HepG2 (cell line): ENCODE measurements around the gene MEA1. TPM values are rescaled to one million over a fixed set of nuclear protein-coding genes. Genes with fewer than 3 reads are reported as not detected.

Source experiments
- ATAC-seq: fragments of 200-7000 bp; cut with Tn5 transposase; 3 replicates; pipeline ENCODE4 v1.9.1; 2020; ENCODE audit warnings: mild to moderate bottlenecking, moderate library complexity
- BruUV-seq: library from RNA; stranded (reverse); fragments of 400-500 nt; replicated peaks from 2 replicates; lab custom pipeline; 2021; lab: Mats Ljungman, UMichigan
- CTCF ChIA-PET: fragments of 300-600 bp; formaldehyde crosslinking; extraction: SDS; loops from one replicate; lab custom pipeline; 2021; ENCODE audit warnings: low total read pairs, inconsistent platforms, low intra/inter-chr PET ratio; lab: Yijun Ruan, JAX
- POLR2A ChIA-PET: fragments of 350-600 bp; sonication (Branson Sonifier 250); formaldehyde crosslinking; loops from one replicate; lab custom pipeline; 2020; ENCODE audit warnings: antibody characterized with exemption, inconsistent platforms; lab: Yijun Ruan, JAX
- DNase-seq: peaks from one replicate; pipeline ENCODE4 v3.0.0-alpha.2; 2015; ENCODE audit warnings: low spot score
- FAIRE-seq: peaks from 3 replicates; lab custom pipeline; 2011; peaks lifted over from hg19 to GRCh38; lab: Jason Lieb, UNC
- H2AFZ ChIP-seq: one replicate; pipeline ENCODE4 v1.6.1; 2011; ENCODE audit warnings: low read length, inconsistent platforms
- H3K27ac ChIP-seq: fragments of 300-600 bp; 3 replicates; pipeline ENCODE4 v1.8.0; 2011; ENCODE audit warnings: mixed run types, mild to moderate bottlenecking, mixed read lengths, low read length, inconsistent platforms; ENCODE audit not compliant: insufficient read depth; ENCODE audit errors: extremely low read length
- H3K27me3 ChIP-seq, 2 experiments: fragments of 200-600 bp in 1 of 2; 2 replicates in 1 of 2; 3 replicates in 1 of 2; pipeline versions ENCODE4 v1.6.0 to v1.8.0; 2011; ENCODE audit warnings: low read length in 2 of 2, mild to moderate bottlenecking in 2 of 2, moderate library complexity in 2 of 2, inconsistent platforms in 1 of 2; ENCODE audit not compliant: insufficient read depth in 2 of 2, control insufficient read depth in 1 of 2
- H3K36me3 ChIP-seq, 2 experiments: fragments of 200-600 bp in 1 of 2; replicated peaks in 1 of 2; 2 replicates in 1 of 2; 3 replicates in 1 of 2; pipeline versions ENCODE4 v1.5.1 to v1.8.0; 2011; ENCODE audit warnings: low read length in 2 of 2, inconsistent platforms in 1 of 2; ENCODE audit not compliant: insufficient read depth in 2 of 2, control insufficient read depth in 1 of 2
- H3K4me1 ChIP-seq: 2 replicates; pipeline ENCODE4 v1.5.1; 2012; ENCODE audit warnings: low read length, inconsistent platforms; ENCODE audit not compliant: insufficient read depth
- H3K4me2 ChIP-seq: 2 replicates; pipeline ENCODE4 v1.6.0; 2011; ENCODE audit warnings: low read depth, low read length, inconsistent platforms
- H3K4me3 ChIP-seq, 3 experiments: fragments of 200-600 bp in 1 of 3; sonication (generic), shearing (Covaris generic) in 1 of 3; replicated peaks in 1 of 3; 2 replicates each; pipeline ENCODE4 v1.5.1; 2011 to 2016; ENCODE audit warnings: low read length in 3 of 3, inconsistent platforms in 2 of 3, low read depth in 2 of 3, mild to moderate bottlenecking in 2 of 3, control low read depth in 1 of 3, mixed read lengths in 1 of 3; ENCODE audit not compliant: insufficient read depth in 1 of 3
- H3K79me2 ChIP-seq: one replicate; pipeline ENCODE4 v1.6.1; 2011; ENCODE audit warnings: low read length, inconsistent platforms; ENCODE audit not compliant: insufficient read depth
- H3K9ac ChIP-seq: 2 replicates; pipeline ENCODE4 v1.6.0; 2011; ENCODE audit warnings: mild to moderate bottlenecking, low read depth, low read length, inconsistent platforms; ENCODE audit not compliant: insufficient read depth
- H3K9me3 ChIP-seq: 2 replicates; pipeline ENCODE4 v1.5.1; 2012; ENCODE audit warnings: mild to moderate bottlenecking, low read length
- H4K20me1 ChIP-seq: 2 replicates; pipeline ENCODE4 v1.6.0; 2011; ENCODE audit warnings: inconsistent platforms, mild to moderate bottlenecking, low read length, moderate library complexity; ENCODE audit not compliant: insufficient read depth
- ARHGAP35 ChIP-seq: sonication (generic); formaldehyde crosslinking; IDR thresholded peaks from 2 replicates; pipeline ENCODE4 v1.9.0; 2022; ENCODE audit warnings: mild to moderate bottlenecking, inconsistent platforms, moderate library complexity, missing genetic modification reagents, borderline replicate concordance
- IRF9 ChIP-seq: sonication (generic); formaldehyde crosslinking; IDR thresholded peaks from 2 replicates; pipeline ENCODE4 v1.8.0; 2022; ENCODE audit warnings: missing genetic modification reagents, mild to moderate bottlenecking, borderline replicate concordance
- MAFG ChIP-seq: sonication (generic); formaldehyde crosslinking; IDR thresholded peaks from 2 replicates; pipeline ENCODE4 v1.5.1; 2020; ENCODE audit warnings: mild to moderate bottlenecking, missing genetic modification reagents
- ZNF329 ChIP-seq: sonication (generic); formaldehyde crosslinking; IDR thresholded peaks from 2 replicates; pipeline ENCODE4 v1.9.0; 2021; ENCODE audit warnings: low read depth, mild to moderate bottlenecking, missing genetic modification reagents
- ZNF816 ChIP-seq: sonication (generic); formaldehyde crosslinking; IDR thresholded peaks from 2 replicates; pipeline ENCODE4 v1.8.0; 2022; ENCODE audit warnings: missing genetic modification reagents, mild to moderate bottlenecking, borderline replicate concordance
- ZSCAN9 ChIP-seq: IDR thresholded peaks from 2 replicates; pipeline ENCODE4 v1.6.1; 2016; ENCODE audit warnings: borderline replicate concordance
- WGBS: methylation state at CpG from one replicate; pipeline ENCODE4 v1.1.6; 2017; ENCODE audit warnings: low lambda C conversion rate; 5-methylcytosine and 5-hydroxymethylcytosine counted together
- in situ Hi-C: cut with HindIII; loops from 2 replicates; pipeline ENCODE4 v1.10.0; 2017; ENCODE audit warnings: low pct_unique_long_range_greater_than_20kb; ENCODE audit not compliant: extremely low pct_ligation_motif_present
- intact Hi-C: fragments of 100-400 bp; cut with micrococcal nuclease; formaldehyde crosslinking; loops from one replicate; pipeline ENCODE4 v1.10.0; 2022; ENCODE audit not compliant: unreplicated experiment
- polyA plus RNA-seq, 8 experiments: library from polyadenylated mRNA; depleted of rRNA in 3 of 8; stranded (reverse) in 7 of 8; unstranded in 1 of 8; fragments of >200 nt; fragmentation: Illumina TruSeq in 4 of 8; extraction: Trizol in 4 of 8; gene quantifications; 2 replicates each; pipeline versions ENCODE4 v1.2.1 to v1.2.3, GENCODE V29; 2011 to 2016; ENCODE audit warnings: low read depth in 4 of 8, missing spikeins in 1 of 8, mixed read lengths in 1 of 8; ENCODE audit not compliant: insufficient read depth in 1 of 8
- total RNA-seq, 5 experiments: library from RNA; depleted of rRNA; stranded (reverse); fragments of >200 nt; fragmentation: Illumina TruSeq; extraction: Trizol; gene quantifications; 2 replicates each; pipeline ENCODE4 v1.2.3, GENCODE V29; 2016; ENCODE audit warnings: low read depth in 1 of 5
- TF ChIP-seq, protein P1 (sequence below): sonication (generic); formaldehyde crosslinking; IDR thresholded peaks from 2 replicates; pipeline ENCODE4 v1.4.0; 2020; ENCODE audit warnings: mild to moderate bottlenecking, missing genetic modification reagents
- TF ChIP-seq, protein P2 (sequence below): sonication (generic); formaldehyde crosslinking; IDR thresholded peaks from 2 replicates; pipeline ENCODE4 v1.4.0; 2020; ENCODE audit warnings: missing genetic modification reagents

The MEA1 gene
- total and polyA plus RNA-seq, 2 of the 13 experiments (the other 11 are each of a cell fraction or from before 2014, with no cell fraction given): 75.6 to 86.2 TPM

GRCh38 chr6:42971746-42972327, 41.9 kb downstream of the MEA1 start:
- Histone ChIP-seq H3K4me3 (no peak overlapping the region), H3K4me1 (peaks cover 39% of the 10 kb centered on the region), H3K36me3 (no peaks in the 10 kb centered on the region), H3K9ac (no peak overlapping the region), H3K79me2 (no peaks in the 10 kb centered on the region), H2AFZ (no peak overlapping the region), H3K27me3 (no peaks in the 10 kb centered on the region), H3K27ac (peak overlapping the region; percentile 30), H4K20me1 (no peaks in the 10 kb centered on the region), H3K4me2 (no peak overlapping the region), H3K9me3 (no peaks in the 10 kb centered on the region)
- no peak for DNase-seq
- in situ Hi-C loops: no loop called here
- BruUV-seq: no TSS peak
- ATAC-seq: no peak
- ChIA-PET CTCF (no interaction called here), POLR2A (interaction anchor here (0.7 to 3.4 kb wide), 6 partner anchors 12 to 225 kb away, joined by 4 to 33 read pairs (median 8); partner anchors contain the start of genes CNPY3, CUL7 and PPP2R5D)
- FAIRE-seq: no peak
- 87% methylated on average over 3 of the region's 3 CpGs for WGBS
- intact Hi-C loops: loop anchor here (2.0 kb wide), 1 partner anchor 43 kb away; the partner anchor contains the start of gene CNPY3
- TF ChIP-seq, protein P1, sequence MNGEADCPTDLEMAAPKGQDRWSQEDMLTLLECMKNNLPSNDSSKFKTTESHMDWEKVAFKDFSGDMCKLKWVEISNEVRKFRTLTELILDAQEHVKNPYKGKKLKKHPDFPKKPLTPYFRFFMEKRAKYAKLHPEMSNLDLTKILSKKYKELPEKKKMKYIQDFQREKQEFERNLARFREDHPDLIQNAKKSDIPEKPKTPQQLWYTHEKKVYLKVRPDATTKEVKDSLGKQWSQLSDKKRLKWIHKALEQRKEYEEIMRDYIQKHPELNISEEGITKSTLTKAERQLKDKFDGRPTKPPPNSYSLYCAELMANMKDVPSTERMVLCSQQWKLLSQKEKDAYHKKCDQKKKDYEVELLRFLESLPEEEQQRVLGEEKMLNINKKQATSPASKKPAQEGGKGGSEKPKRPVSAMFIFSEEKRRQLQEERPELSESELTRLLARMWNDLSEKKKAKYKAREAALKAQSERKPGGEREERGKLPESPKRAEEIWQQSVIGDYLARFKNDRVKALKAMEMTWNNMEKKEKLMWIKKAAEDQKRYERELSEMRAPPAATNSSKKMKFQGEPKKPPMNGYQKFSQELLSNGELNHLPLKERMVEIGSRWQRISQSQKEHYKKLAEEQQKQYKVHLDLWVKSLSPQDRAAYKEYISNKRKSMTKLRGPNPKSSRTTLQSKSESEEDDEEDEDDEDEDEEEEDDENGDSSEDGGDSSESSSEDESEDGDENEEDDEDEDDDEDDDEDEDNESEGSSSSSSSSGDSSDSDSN (CRISPR knock-in tag): 0 out of 2 replicates have a peak, but pooled peaks have one; percentile 41
- no peak for TF ChIP-seq ZNF816 (CRISPR knock-in tag)

DNA sequence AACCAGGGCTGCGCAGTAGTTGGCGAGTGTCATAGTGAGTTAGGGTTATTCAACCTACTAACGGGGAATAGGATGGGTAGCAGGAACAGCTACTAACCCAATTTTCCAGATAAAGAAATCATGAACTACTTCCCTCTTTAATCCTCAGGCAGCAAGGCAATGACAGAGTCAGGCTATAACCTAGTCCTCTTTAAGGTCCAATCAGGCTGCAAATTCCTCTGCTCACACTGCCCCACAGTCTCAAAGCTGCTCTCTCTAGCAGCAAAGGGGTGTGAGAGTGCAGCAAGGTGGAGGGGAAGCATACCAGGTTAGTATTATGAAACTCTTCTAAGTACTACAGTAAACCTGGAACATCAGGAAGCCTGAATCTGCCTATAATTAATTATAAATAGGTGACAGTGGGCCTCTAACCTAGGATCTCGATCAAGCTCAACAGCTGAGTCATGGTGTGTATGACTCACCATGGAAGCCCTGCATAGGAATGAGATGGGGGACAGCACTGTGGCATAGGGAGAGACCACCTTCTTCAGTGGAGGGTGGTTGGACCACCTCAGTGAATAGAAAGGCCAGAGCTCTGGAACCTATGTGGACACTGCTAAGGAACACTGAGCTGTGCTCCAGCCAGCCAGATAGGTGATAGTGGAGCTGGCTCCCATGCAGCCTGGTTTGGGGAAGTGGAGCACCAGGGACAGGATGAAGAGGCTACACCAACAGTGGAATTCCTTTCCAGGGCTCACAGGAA, 42.7 kb downstream of the MEA1 start:
- Histone ChIP-seq H3K4me3 (no peak overlapping the region), H3K4me2 (no peak overlapping the region), H3K9me3 (no peaks in the 10 kb centered on the region), H3K9ac (no peak overlapping the region), H3K4me1 (peaks cover 39% of the 10 kb centered on the region), H3K36me3 (no peaks in the 10 kb centered on the region), H3K27ac (peak overlapping the region; percentile 30), H2AFZ (no peak overlapping the region), H3K27me3 (no peaks in the 10 kb centered on the region), H4K20me1 (no peaks in the 10 kb centered on the region), H3K79me2 (no peaks in the 10 kb centered on the region)
- in situ Hi-C loops (no loop called here), intact Hi-C loops (loop anchor here (2.0 kb wide), 1 partner anchor 42 kb away; the partner anchor contains the start of gene CNPY3)
- no TSS peak for BruUV-seq
- peak; percentile 39 for ATAC-seq
- 70% methylated on average over 4 of the region's 4 CpGs for WGBS
- CTCF ChIA-PET: no interaction called here
- peak; percentile 32 for DNase-seq
- POLR2A ChIA-PET: interaction anchor here (0.6 to 3.4 kb wide), 10 partner anchors 8 to 89 kb away, joined by 3 to 38 read pairs (median 8); partner anchors contain the start of genes CNPY3, CUL7, KLHDC3 and MEA1
- FAIRE-seq: no peak
- TF ChIP-seq, protein P2, sequence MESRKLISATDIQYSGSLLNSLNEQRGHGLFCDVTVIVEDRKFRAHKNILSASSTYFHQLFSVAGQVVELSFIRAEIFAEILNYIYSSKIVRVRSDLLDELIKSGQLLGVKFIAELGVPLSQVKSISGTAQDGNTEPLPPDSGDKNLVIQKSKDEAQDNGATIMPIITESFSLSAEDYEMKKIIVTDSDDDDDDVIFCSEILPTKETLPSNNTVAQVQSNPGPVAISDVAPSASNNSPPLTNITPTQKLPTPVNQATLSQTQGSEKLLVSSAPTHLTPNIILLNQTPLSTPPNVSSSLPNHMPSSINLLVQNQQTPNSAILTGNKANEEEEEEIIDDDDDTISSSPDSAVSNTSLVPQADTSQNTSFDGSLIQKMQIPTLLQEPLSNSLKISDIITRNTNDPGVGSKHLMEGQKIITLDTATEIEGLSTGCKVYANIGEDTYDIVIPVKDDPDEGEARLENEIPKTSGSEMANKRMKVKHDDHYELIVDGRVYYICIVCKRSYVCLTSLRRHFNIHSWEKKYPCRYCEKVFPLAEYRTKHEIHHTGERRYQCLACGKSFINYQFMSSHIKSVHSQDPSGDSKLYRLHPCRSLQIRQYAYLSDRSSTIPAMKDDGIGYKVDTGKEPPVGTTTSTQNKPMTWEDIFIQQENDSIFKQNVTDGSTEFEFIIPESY: no peak
- TF ChIP-seq ARHGAP35 (CRISPR knock-in tag) (no peak), MAFG (CRISPR knock-in tag) (no peak; the same call in 1 of the 2 replicates), ZSCAN9 (no peak), ZNF329 (CRISPR knock-in tag) (no peak), IRF9 (no peak)
